Skeletal muscle satellite cell (primary cell): ENCODE results near the gene TMC1.
"Not testable (repeated sequence)": the region's sequence is repeated elsewhere in the genome, so short reads cannot be mapped to it uniquely, and the experiment has no call there.

Experiments used
- H3K27me3 ChIP-seq: 2 replicates; pipeline ENCODE4 v1.7.0; 2013; ENCODE audit warnings: low read length; ENCODE audit not compliant: control insufficient read depth, insufficient read depth
- H3K36me3 ChIP-seq: 2 replicates; pipeline ENCODE4 v1.7.0; 2013; ENCODE audit warnings: mild to moderate bottlenecking, control low read depth, low read length; ENCODE audit not compliant: insufficient read depth
- H3K4me1 ChIP-seq: 2 replicates; pipeline ENCODE4 v1.7.0; 2013; ENCODE audit warnings: low read length; ENCODE audit not compliant: control insufficient read depth, insufficient read depth
- H3K4me2 ChIP-seq: 2 replicates; pipeline ENCODE4 v1.7.0; 2013; ENCODE audit warnings: mild to moderate bottlenecking, low read length
- H3K4me3 ChIP-seq: 2 replicates; pipeline ENCODE4 v1.7.0; 2013; ENCODE audit warnings: low read length
- H3K9ac ChIP-seq: 2 replicates; pipeline ENCODE4 v1.7.0; 2013; ENCODE audit warnings: mild to moderate bottlenecking, low read depth, low read length, moderate library complexity
- H3K9me3 ChIP-seq: replicated peaks from 2 replicates; pipeline ENCODE4 v1.7.0; 2013; ENCODE audit warnings: mild to moderate bottlenecking, control low read depth, low read length

The TMC1 gene

DNA sequence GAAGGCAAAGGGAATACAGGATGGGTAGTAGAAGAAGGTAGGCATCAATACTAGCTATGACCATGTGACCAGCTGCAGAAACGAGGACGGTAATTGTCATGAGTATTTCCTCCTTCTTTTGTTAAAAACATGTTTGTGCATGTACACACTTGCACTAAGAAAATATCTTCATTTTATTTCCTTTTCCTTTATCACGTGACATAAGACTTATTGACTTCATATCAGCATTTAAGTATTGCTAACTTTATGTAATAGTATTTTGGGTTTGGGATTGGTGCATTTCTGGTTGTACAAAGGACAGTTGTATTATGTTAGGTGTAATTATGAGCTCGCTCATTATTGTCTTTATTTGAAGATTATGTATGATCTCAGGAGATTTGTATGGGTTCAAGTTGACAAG, 33.7 kb upstream of the TMC1 start:
- H3K36me3 ChIP-seq, H3K9me3 ChIP-seq, H3K4me1 ChIP-seq, H3K4me2 ChIP-seq, H3K27me3 ChIP-seq, H3K4me3 ChIP-seq, H3K9ac ChIP-seq: not testable (repeated sequence)

GRCh38 chr9:72489986-72490385, 31.4 kb upstream of the TMC1 start:
- no peaks in the 10 kb centered on the region for H3K36me3 ChIP-seq
- no peak overlapping the region for H3K4me3 ChIP-seq
- H3K4me2 ChIP-seq: no peak overlapping the region
- H3K9me3 ChIP-seq: no peaks in the 10 kb centered on the region
- H3K4me1 ChIP-seq: peaks cover 5% of the 10 kb centered on the region
- H3K27me3 ChIP-seq: peaks cover 3% of the 10 kb centered on the region
- no peak overlapping the region for H3K9ac ChIP-seq

GRCh38 chr9:72491242-72491641, 30.2 kb upstream of the TMC1 start:
- no peaks in the 10 kb centered on the region for H3K36me3 ChIP-seq
- peaks cover 3% of the 10 kb centered on the region for H3K27me3 ChIP-seq
- H3K4me3 ChIP-seq: no peak overlapping the region
- H3K9me3 ChIP-seq: no peaks in the 10 kb centered on the region
- peaks cover 2% of the 10 kb centered on the region for H3K4me1 ChIP-seq
- no peak overlapping the region for H3K4me2 ChIP-seq
- no peak overlapping the region for H3K9ac ChIP-seq

GRCh38 chr9:72494051-72494450, 27.4 kb upstream of the TMC1 start:
- Histone ChIP-seq H3K4me2 (no peak overlapping the region), H3K9ac (no peak overlapping the region), H3K4me1 (no peaks in the 10 kb centered on the region), H3K27me3 (peaks cover 3% of the 10 kb centered on the region), H3K4me3 (no peak overlapping the region), H3K9me3 (no peaks in the 10 kb centered on the region), H3K36me3 (no peaks in the 10 kb centered on the region)

DNA sequence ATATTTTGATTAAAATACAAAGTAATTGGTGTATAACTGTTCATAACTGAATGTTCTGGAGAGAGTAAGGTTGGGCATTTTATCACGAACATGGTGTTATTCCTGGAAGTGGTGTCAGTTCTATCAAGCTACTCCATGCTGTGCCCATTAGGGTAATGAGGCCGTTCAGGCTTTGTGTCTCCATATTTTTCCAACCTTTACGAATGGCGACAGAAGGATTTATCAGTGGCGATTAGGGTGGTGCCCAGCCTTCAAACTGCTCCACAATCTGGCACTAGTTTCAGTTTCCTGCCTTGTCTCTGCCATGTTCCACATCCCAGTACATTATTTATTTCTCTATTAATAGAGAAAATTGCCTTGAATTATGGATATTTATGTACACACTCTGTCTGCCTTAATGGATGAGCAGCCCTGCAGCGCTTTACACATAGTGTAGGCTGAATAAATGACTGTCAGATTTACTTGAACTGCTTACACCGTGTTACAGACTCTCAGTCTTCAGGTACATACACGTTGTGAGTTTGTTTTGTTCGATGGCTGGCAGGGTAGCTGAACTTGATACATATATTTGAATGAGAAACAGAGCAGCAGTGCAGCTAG, 23.9 kb upstream of the TMC1 start:
- no peaks in the 10 kb centered on the region for H3K27me3 ChIP-seq
- H3K4me1 ChIP-seq: no peaks in the 10 kb centered on the region
- no peak overlapping the region for H3K4me3 ChIP-seq
- no peaks in the 10 kb centered on the region for H3K9me3 ChIP-seq
- H3K36me3 ChIP-seq: no peaks in the 10 kb centered on the region
- no peak overlapping the region for H3K9ac ChIP-seq
- no peak overlapping the region for H3K4me2 ChIP-seq

GRCh38 chr9:72506615-72507014, 14.8 kb upstream of the TMC1 start:
- Histone ChIP-seq H3K9me3 (no peaks in the 10 kb centered on the region), H3K36me3 (no peaks in the 10 kb centered on the region), H3K4me2 (no peak overlapping the region), H3K27me3 (no peaks in the 10 kb centered on the region), H3K4me3 (no peak overlapping the region), H3K4me1 (peaks cover 12% of the 10 kb centered on the region), H3K9ac (no peak overlapping the region)

DNA sequence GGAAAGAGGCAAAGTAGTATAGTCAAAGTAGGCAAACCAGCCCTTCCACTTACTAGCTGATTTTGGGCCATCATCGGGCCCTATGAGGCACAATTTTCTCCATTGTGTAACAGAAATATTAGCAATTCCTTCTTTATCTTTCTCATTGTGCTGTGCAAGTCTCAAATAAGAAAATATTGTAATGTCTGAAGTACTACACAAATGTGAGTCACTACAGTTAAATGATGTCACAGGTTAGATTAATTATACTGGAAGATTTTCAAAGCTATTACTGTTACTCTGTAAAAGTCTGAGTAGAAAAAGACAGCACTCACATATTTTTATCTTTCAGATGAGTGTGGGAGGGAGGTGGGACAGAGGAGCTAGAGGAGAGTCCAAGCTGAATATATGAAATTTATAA, 12.4 kb upstream of the TMC1 start:
- no peaks in the 10 kb centered on the region for H3K9me3 ChIP-seq
- no peaks in the 10 kb centered on the region for H3K36me3 ChIP-seq
- peak overlapping the region; percentile 11 for H3K4me2 ChIP-seq
- H3K4me3 ChIP-seq: no peak overlapping the region
- H3K4me1 ChIP-seq: peaks cover 12% of the 10 kb centered on the region
- H3K27me3 ChIP-seq: no peaks in the 10 kb centered on the region
- H3K9ac ChIP-seq: no peak overlapping the region

DNA sequence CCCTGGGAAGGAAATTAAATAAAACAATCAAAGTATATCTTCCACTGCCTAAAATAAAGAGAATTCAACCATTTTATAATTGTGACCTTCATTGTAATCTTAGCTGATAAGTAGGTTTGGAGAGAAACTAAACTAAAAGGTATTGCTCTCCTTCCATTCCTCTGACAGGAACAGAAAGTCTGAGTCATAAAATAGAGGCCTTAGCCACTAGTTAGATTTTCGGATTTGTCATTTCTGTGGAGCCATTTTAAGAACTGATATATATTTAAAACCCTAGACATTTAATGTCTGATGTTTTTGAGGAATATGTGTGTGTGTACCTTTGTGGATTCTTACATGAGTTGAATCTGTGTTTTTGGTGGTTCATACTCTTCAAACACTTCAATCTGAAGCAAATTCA, 11.8 kb upstream of the TMC1 start:
- H3K9ac ChIP-seq: peak overlapping the region; percentile 22

DNA sequence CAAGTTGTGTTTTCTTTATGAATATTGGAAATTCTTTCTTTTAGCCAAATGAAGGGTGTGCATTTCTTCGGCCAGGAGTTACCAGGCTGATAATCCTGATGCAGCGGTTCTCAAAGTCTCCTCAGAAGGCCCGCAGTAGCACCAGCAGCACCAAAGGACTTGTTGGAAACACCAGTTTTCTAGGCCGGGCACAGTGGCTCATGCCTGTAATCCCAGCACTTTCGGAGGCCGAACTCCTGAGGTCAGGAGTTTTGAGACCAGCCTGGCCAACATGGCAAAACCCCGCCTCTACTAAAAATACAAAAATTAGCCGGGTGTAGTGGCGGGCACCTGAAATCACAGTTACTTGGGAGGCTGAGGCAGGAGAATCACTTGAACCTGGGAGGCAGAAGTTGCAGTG, 397 bp upstream of the TMC1 start:
- not testable (repeated sequence) for H3K4me2 ChIP-seq, H3K27me3 ChIP-seq, H3K4me3 ChIP-seq, H3K36me3 ChIP-seq, H3K9ac ChIP-seq, H3K9me3 ChIP-seq
- peaks cover 13% of the 10 kb centered on the region for H3K4me1 ChIP-seq

More for the DNA sequence above, 11.8 kb upstream of the TMC1 start:
- no peak overlapping the region for H3K4me3 ChIP-seq
- no peaks in the 10 kb centered on the region for H3K9me3 ChIP-seq
- H3K4me2 ChIP-seq: no peak overlapping the region
- peaks cover 12% of the 10 kb centered on the region for H3K4me1 ChIP-seq
- H3K27me3 ChIP-seq: no peaks in the 10 kb centered on the region
- no peaks in the 10 kb centered on the region for H3K36me3 ChIP-seq

DNA sequence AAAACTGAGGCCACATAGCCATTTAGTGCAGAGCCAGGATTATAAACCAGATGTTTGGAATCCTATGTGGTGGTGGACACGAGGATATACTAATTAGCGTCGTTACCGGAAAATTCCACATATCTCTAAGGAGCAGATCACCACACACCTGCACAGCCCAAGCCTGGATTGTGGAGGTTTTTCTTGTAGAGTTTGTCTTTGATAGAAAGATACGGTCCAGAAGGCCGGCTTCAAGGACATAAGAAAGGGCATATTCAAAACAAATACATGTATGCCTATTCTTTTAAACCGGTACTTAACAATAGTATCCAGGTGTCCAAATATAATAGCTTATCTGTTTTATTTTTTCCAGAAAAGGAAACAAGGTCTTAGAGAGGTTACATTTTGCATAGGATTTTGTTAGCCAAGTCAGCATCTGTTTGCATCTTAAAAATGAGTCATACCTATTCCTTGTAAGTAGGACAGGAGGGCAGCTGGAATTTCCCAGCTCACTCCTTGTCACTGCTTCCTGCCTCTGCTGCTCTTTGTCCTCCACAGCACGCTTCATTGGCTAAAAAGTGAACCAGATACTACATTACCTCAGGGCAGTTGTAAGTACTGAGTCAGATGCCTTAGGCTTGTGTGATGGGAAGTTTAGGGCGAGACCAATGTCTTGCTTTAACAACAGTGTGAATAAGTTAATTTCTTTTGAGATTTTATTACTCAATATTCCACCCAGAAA, 3.6 kb downstream of the TMC1 start:
- H3K4me1 ChIP-seq: peaks cover 31% of the 10 kb centered on the region
- H3K9ac ChIP-seq: peak overlapping the region; percentile 56
- peak overlapping the region; percentile 18 for H3K4me2 ChIP-seq
- no peaks in the 10 kb centered on the region for H3K36me3 ChIP-seq
- H3K9me3 ChIP-seq: no peaks in the 10 kb centered on the region
- no peaks in the 10 kb centered on the region for H3K27me3 ChIP-seq
- no peak overlapping the region for H3K4me3 ChIP-seq

DNA sequence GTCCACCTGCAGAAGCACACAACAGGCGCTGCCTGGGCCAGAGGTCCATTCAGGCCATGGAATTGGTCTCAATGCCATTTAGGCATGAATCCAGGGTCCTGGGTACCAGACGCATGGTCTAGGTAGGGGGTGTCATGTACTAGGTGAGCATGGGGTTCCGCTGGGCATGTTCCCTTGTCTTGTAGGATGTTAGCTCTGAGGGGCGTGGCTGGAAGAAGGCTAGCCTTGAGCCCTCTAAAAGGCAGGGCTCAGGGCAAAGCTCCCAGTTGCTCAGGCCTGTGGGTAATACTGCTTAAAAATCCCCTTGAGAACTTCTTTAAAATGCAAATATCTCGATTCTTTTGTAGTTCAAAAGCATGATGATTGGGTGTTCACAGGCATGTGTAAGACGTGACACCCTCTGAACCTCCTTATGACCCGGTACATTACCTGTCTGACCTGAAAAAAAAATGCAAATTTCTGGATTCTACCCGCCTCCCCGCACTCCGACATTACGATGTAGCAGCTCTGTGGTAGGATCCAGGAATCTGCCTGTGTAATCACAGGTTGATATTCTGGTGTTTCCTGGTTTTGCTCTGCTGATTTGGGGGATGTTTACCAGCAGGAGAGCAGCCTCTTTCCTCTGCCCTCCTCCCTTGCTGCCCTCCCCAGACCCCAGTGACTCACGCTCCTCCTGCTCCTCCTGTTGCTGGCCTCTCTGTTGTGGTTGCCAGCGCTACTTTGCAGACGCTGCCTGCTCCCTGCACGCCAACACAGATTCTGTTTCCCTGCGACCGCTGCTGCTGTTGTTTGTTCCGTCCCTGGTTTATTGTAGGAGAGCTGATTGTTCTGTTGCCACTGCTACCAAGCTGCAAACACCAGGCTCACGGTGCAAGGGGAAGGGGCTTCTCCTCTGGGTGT, 5.7 kb downstream of the TMC1 start:
- Histone ChIP-seq H3K4me1 (peaks cover 31% of the 10 kb centered on the region), H3K9me3 (no peaks in the 10 kb centered on the region), H3K4me2 (peak overlapping the region; percentile 84), H3K9ac (peak overlapping the region; percentile 75), H3K27me3 (no peaks in the 10 kb centered on the region), H3K4me3 (peak overlapping the region; percentile 58), H3K36me3 (no peaks in the 10 kb centered on the region)
